GM12878 (cell line): ENCODE measurements around the gene TMEM186. TPM values are rescaled to one million over a fixed set of nuclear protein-coding genes. Genes with fewer than 3 reads are reported as not detected.

Source experiments
- ATAC-seq: fragments of 200-7000 bp; cut with Tn5 transposase; 3 replicates; pipeline ENCODE4 v1.9.1; 2020; ENCODE audit warnings: mild to moderate bottlenecking, moderate library complexity
- BruUV-seq: library from RNA; stranded (reverse); fragments of 400-500 nt; replicated peaks from 2 replicates; lab custom pipeline; 2021; lab: Mats Ljungman, UMichigan
- CTCF ChIA-PET: fragments of 300-600 bp; sonication (Branson Sonifier 250); formaldehyde crosslinking; extraction: SDS; loops from one replicate; lab custom pipeline; 2021; ENCODE audit warnings: inconsistent platforms; lab: Yijun Ruan, JAX
- POLR2A ChIA-PET: fragments of 350-600 bp; formaldehyde crosslinking; extraction: SDS; loops from one replicate; lab custom pipeline; 2021; ENCODE audit warnings: inconsistent platforms; lab: Charles Lee
- RAD21 ChIA-PET: fragments of 300-600 bp; sonication (Branson Sonifier 250); formaldehyde crosslinking; loops from one replicate; lab custom pipeline; 2023; ENCODE audit warnings: antibody characterized with exemption; ENCODE audit not compliant: unreplicated experiment; lab: Charles Lee
- SMC1A ChIA-PET: fragments of 300-600 bp; sonication (Branson Sonifier 250); formaldehyde crosslinking; loops from one replicate; lab custom pipeline; 2023; ENCODE audit not compliant: unreplicated experiment, uncharacterized antibody; lab: Charles Lee
- DNase-seq: peaks from one replicate; pipeline ENCODE4 v3.0.0-alpha.2; 2011; ENCODE audit warnings: low read depth, low spot score
- FAIRE-seq: peaks from 3 replicates; lab custom pipeline; 2011; peaks lifted over from hg19 to GRCh38; lab: Jason Lieb, UNC
- H2AFZ ChIP-seq: 2 replicates; pipeline ENCODE4 v1.6.0; 2011; ENCODE audit warnings: low read depth, low read length, control low read depth; ENCODE audit not compliant: control insufficient read depth
- H3K27ac ChIP-seq: 2 replicates; pipeline ENCODE4 v1.5.1; 2011; ENCODE audit warnings: control low read depth; ENCODE audit not compliant: control insufficient read depth, insufficient read depth
- H3K27me3 ChIP-seq, 2 experiments: replicated peaks in 1 of 2; 2 replicates each; pipeline versions ENCODE4 v1.6.0 to v1.6.1; 2011; ENCODE audit warnings: low read length in 1 of 2; ENCODE audit not compliant: control insufficient read depth in 2 of 2, insufficient read depth in 2 of 2
- H3K36me3 ChIP-seq, 2 experiments: 2 replicates each; pipeline ENCODE4 v1.5.1; 2011; ENCODE audit warnings: low read length in 1 of 2; ENCODE audit not compliant: control insufficient read depth in 2 of 2, insufficient read depth in 2 of 2
- H3K4me1 ChIP-seq: 2 replicates; pipeline ENCODE4 v1.6.1; 2011; ENCODE audit warnings: mild to moderate bottlenecking, low read length, moderate library complexity, mixed read lengths; ENCODE audit not compliant: control insufficient read depth, insufficient read depth
- H3K4me2 ChIP-seq: 2 replicates; pipeline ENCODE4 v1.6.0; 2011; ENCODE audit warnings: control low read depth; ENCODE audit not compliant: control insufficient read depth, insufficient read depth
- H3K4me3 ChIP-seq: fragments of 200-600 bp; sonication (generic); 2 replicates; pipeline ENCODE4 v1.5.1; 2016
- H3K79me2 ChIP-seq: 2 replicates; pipeline ENCODE4 v1.6.0; 2011; ENCODE audit warnings: low read length; ENCODE audit not compliant: control insufficient read depth, insufficient read depth
- H3K9ac ChIP-seq: 2 replicates; pipeline ENCODE4 v1.8.0; 2011; ENCODE audit warnings: low read length, control low read depth, mixed read lengths; ENCODE audit not compliant: control insufficient read depth, insufficient read depth
- H3K9me3 ChIP-seq: replicated peaks from 3 replicates; pipeline ENCODE4 v1.5.1; 2011; ENCODE audit warnings: mild to moderate bottlenecking, low read length; ENCODE audit not compliant: control insufficient read depth, insufficient read depth
- H4K20me1 ChIP-seq: 2 replicates; pipeline ENCODE4 v1.6.0; 2011; ENCODE audit not compliant: control insufficient read depth, insufficient read depth
- EZH2 ChIP-seq: IDR thresholded peaks from 2 replicates; pipeline ENCODE4 v1.6.1; 2012; ENCODE audit warnings: low read depth, mild to moderate bottlenecking, control low read depth, inconsistent platforms, low read length, borderline replicate concordance; ENCODE audit not compliant: control insufficient read depth
- IRF4 ChIP-seq: IDR thresholded peaks from 2 replicates; pipeline ENCODE4 v1.6.1; 2011; ENCODE audit warnings: low read depth, low read length
- MEF2A ChIP-seq: IDR thresholded peaks from 2 replicates; pipeline ENCODE4 v1.6.1; 2011; ENCODE audit warnings: low read depth, mild to moderate bottlenecking, low read length, moderate library complexity; ENCODE audit not compliant: insufficient read depth
- MYB ChIP-seq: fragments of 150-350 bp; IDR thresholded peaks from 2 replicates; pipeline ENCODE4 v1.6.1; 2014; ENCODE audit warnings: mild to moderate bottlenecking, low read depth, low read length, borderline replicate concordance
- NFIC ChIP-seq: IDR thresholded peaks from 2 replicates; pipeline ENCODE4 v1.6.1; 2012; ENCODE audit warnings: low read depth, mild to moderate bottlenecking, inconsistent platforms, low read length, moderate library complexity
- RB1 ChIP-seq: fragments of 450-650 bp; formaldehyde crosslinking; IDR thresholded peaks from 2 replicates; pipeline ENCODE4 v1.6.1; 2017; ENCODE audit warnings: mild to moderate bottlenecking, borderline replicate concordance
- SREBF2 ChIP-seq: IDR thresholded peaks from 2 replicates; pipeline ENCODE4 v1.6.1; 2012; ENCODE audit warnings: mild to moderate bottlenecking, low read length
- TCF3 ChIP-seq: IDR thresholded peaks from 2 replicates; pipeline ENCODE4 v1.6.1; 2012; ENCODE audit warnings: low read depth, mild to moderate bottlenecking, low read length, borderline replicate concordance; ENCODE audit not compliant: insufficient read depth
- WGBS: methylation state at CpG from one replicate; pipeline ENCODE4 v1.1.6; 2016; ENCODE audit warnings: low lambda C conversion rate; ENCODE audit not compliant: insufficient replicate concordance, insufficient coverage; ENCODE audit errors: missing lambda C conversion rate; 5-methylcytosine and 5-hydroxymethylcytosine counted together
- in situ Hi-C: fragments of 300-500 bp; cut with MboI; formaldehyde crosslinking; loops from 9 replicates; pipeline ENCODE4 v1.14.3; 2018; ENCODE audit warnings: mixed read lengths
- intact Hi-C: fragments of 100-400 bp; cut with micrococcal nuclease; formaldehyde crosslinking; loops from one replicate; pipeline ENCODE4 v1.14.2; 2022; ENCODE audit not compliant: unreplicated experiment
- polyA plus RNA-seq, 11 experiments: library from polyadenylated mRNA; depleted of rRNA in 4 of 11; unstranded in 6 of 11; stranded (reverse) in 5 of 11; fragments of >200 nt; fragmentation: Nextera tagmentation in 4 of 11; fragmentation: Illumina TruSeq in 1 of 11; extraction: Ambion mirVana in 4 of 11; extraction: Trizol in 1 of 11; gene quantifications; 1 replicate in 1 of 11; 2 replicates in 10 of 11; pipeline versions ENCODE4 v1.2.1 to v1.2.3, GENCODE V29; 2011 to 2016; ENCODE audit warnings: inconsistent platforms in 2 of 11, missing spikeins in 2 of 11, low read depth in 1 of 11
- total RNA-seq, 4 experiments: library from RNA; depleted of rRNA in 3 of 4; stranded (reverse); fragments of >200 nt in 3 of 4; fragmentation: Illumina TruSeq in 1 of 4; extraction: Trizol in 1 of 4; gene quantifications; 2 replicates each; pipeline versions ENCODE4 v1.2.1 to v1.2.3, GENCODE V29; 2013 to 2021
- TF ChIP-seq, protein P1 (sequence below): fragments of 450-650 bp; IDR thresholded peaks from 2 replicates; pipeline ENCODE4 v1.6.1; 2017; ENCODE audit warnings: mild to moderate bottlenecking, moderate library complexity
- TF ChIP-seq, protein P2 (sequence below): fragments of 150-350 bp; IDR thresholded peaks from 2 replicates; pipeline ENCODE4 v1.6.1; 2016; ENCODE audit warnings: low read depth, low read length
- TF ChIP-seq, protein P3 (sequence below): fragments of 450-650 bp; IDR thresholded peaks from 2 replicates; pipeline ENCODE4 v1.6.1; 2017; ENCODE audit warnings: mild to moderate bottlenecking, moderate library complexity

TMEM186 gene
- total and polyA plus RNA-seq, 10 of the 15 experiments (the other 5 are each of a cell fraction or from before 2014, with no cell fraction given): 10.6 to 28.9 (median 17.0) TPM

DNA sequence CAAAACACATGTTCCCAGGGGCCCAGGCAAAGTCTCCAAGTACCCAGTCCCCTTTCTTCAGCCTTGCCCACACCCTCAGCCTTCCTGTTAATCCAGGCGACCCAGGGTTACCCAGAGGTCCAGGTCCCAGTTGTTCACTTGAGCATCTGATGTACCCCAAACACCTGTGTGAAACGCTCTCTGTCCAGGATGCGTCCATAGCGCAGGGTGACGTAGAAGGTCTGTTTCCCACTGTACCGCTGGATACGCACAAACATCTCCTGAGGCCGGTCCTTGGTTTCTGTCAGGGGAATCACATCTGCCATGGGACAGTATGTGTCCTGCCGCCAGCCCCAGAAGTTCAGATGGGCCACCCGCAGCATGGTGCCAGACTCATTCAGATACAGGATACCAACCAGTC lies 1.6 kb downstream of the TMEM186 start:
- WGBS: 94% methylated on average over 10 of the region's 10 CpGs
- RAD21 ChIA-PET: interaction anchor here (1.0 to 2.8 kb wide), 2 partner anchors 22 to 84 kb away, joined by 3 to 15 read pairs; no protein-coding TSS in a partner anchor
- no TSS peak for BruUV-seq
- peaks cover 52% of the 10 kb centered on the region for H3K79me2 ChIP-seq
- intact Hi-C loops: loop anchor here (5.0 kb wide), 4 partner anchors 96 to 336 kb away; partner anchors contain the start of gene HAPSTR1
- POLR2A ChIA-PET: interaction anchor here (1.8 to 2.0 kb wide), 2 partner anchors 71 to 73 kb away, joined by 5 read pairs; partner anchors contain the start of gene CARHSP1
- DNase-seq: no peak
- SMC1A ChIA-PET: interaction anchor here (0.9 to 1.0 kb wide), 2 partner anchors 79 to 174 kb away, joined by 3 read pairs; partner anchors contain the start of gene METTL22
- no peak overlapping the region for H3K9ac ChIP-seq
- no peak for ATAC-seq
- no peak overlapping the region for H2AFZ ChIP-seq
- H3K27me3 ChIP-seq: no peaks in the 10 kb centered on the region
- H3K4me1 ChIP-seq: peaks cover 10% of the 10 kb centered on the region
- CTCF ChIA-PET: interaction anchor here (0.7 to 2.1 kb wide), 3 partner anchors 85 to 339 kb away, joined by 3 to 8 read pairs (median 4); no protein-coding TSS in a partner anchor
- H3K4me2 ChIP-seq: peak overlapping the region; percentile 87
- in situ Hi-C loops: loop anchor here (5.0 kb wide), 1 partner anchor 134 kb away; no protein-coding TSS in a partner anchor
- H3K27ac ChIP-seq: peak overlapping the region; percentile 18; the same call in 1 of the 2 replicates
- no peak overlapping the region for H3K4me3 ChIP-seq
- no peaks in the 10 kb centered on the region; a peak in 1 of 4 replicates for H3K36me3 ChIP-seq
- H3K9me3 ChIP-seq: no peaks in the 10 kb centered on the region
- no peak for FAIRE-seq
- H4K20me1 ChIP-seq: peaks cover under 1% of the 10 kb centered on the region; the same call in 1 of the 2 replicates
- TF ChIP-seq NFIC: no peak
- no peak for TF ChIP-seq MEF2A
- TF ChIP-seq IRF4: no peak
- no peak for TF ChIP-seq EZH2
- no peak for TF ChIP-seq TCF3
- TF ChIP-seq, protein P1, sequence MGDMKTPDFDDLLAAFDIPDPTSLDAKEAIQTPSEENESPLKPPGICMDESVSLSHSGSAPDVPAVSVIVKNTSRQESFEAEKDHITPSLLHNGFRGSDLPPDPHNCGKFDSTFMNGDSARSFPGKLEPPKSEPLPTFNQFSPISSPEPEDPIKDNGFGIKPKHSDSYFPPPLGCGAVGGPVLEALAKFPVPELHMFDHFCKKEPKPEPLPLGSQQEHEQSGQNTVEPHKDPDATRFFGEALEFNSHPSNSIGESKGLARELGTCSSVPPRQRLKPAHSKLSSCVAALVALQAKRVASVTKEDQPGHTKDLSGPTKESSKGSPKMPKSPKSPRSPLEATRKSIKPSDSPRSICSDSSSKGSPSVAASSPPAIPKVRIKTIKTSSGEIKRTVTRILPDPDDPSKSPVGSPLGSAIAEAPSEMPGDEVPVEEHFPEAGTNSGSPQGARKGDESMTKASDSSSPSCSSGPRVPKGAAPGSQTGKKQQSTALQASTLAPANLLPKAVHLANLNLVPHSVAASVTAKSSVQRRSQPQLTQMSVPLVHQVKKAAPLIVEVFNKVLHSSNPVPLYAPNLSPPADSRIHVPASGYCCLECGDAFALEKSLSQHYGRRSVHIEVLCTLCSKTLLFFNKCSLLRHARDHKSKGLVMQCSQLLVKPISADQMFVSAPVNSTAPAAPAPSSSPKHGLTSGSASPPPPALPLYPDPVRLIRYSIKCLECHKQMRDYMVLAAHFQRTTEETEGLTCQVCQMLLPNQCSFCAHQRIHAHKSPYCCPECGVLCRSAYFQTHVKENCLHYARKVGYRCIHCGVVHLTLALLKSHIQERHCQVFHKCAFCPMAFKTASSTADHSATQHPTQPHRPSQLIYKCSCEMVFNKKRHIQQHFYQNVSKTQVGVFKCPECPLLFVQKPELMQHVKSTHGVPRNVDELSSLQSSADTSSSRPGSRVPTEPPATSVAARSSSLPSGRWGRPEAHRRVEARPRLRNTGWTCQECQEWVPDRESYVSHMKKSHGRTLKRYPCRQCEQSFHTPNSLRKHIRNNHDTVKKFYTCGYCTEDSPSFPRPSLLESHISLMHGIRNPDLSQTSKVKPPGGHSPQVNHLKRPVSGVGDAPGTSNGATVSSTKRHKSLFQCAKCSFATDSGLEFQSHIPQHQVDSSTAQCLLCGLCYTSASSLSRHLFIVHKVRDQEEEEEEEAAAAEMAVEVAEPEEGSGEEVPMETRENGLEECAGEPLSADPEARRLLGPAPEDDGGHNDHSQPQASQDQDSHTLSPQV: no peak
- TF ChIP-seq SREBF2: no peak
- no peak for TF ChIP-seq MYB
- TF ChIP-seq, protein P2, sequence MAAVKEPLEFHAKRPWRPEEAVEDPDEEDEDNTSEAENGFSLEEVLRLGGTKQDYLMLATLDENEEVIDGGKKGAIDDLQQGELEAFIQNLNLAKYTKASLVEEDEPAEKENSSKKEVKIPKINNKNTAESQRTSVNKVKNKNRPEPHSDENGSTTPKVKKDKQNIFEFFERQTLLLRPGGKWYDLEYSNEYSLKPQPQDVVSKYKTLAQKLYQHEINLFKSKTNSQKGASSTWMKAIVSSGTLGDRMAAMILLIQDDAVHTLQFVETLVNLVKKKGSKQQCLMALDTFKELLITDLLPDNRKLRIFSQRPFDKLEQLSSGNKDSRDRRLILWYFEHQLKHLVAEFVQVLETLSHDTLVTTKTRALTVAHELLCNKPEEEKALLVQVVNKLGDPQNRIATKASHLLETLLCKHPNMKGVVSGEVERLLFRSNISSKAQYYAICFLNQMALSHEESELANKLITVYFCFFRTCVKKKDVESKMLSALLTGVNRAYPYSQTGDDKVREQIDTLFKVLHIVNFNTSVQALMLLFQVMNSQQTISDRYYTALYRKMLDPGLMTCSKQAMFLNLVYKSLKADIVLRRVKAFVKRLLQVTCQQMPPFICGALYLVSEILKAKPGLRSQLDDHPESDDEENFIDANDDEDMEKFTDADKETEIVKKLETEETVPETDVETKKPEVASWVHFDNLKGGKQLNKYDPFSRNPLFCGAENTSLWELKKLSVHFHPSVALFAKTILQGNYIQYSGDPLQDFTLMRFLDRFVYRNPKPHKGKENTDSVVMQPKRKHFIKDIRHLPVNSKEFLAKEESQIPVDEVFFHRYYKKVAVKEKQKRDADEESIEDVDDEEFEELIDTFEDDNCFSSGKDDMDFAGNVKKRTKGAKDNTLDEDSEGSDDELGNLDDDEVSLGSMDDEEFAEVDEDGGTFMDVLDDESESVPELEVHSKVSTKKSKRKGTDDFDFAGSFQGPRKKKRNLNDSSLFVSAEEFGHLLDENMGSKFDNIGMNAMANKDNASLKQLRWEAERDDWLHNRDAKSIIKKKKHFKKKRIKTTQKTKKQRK: no peak
- TF ChIP-seq, protein P3, sequence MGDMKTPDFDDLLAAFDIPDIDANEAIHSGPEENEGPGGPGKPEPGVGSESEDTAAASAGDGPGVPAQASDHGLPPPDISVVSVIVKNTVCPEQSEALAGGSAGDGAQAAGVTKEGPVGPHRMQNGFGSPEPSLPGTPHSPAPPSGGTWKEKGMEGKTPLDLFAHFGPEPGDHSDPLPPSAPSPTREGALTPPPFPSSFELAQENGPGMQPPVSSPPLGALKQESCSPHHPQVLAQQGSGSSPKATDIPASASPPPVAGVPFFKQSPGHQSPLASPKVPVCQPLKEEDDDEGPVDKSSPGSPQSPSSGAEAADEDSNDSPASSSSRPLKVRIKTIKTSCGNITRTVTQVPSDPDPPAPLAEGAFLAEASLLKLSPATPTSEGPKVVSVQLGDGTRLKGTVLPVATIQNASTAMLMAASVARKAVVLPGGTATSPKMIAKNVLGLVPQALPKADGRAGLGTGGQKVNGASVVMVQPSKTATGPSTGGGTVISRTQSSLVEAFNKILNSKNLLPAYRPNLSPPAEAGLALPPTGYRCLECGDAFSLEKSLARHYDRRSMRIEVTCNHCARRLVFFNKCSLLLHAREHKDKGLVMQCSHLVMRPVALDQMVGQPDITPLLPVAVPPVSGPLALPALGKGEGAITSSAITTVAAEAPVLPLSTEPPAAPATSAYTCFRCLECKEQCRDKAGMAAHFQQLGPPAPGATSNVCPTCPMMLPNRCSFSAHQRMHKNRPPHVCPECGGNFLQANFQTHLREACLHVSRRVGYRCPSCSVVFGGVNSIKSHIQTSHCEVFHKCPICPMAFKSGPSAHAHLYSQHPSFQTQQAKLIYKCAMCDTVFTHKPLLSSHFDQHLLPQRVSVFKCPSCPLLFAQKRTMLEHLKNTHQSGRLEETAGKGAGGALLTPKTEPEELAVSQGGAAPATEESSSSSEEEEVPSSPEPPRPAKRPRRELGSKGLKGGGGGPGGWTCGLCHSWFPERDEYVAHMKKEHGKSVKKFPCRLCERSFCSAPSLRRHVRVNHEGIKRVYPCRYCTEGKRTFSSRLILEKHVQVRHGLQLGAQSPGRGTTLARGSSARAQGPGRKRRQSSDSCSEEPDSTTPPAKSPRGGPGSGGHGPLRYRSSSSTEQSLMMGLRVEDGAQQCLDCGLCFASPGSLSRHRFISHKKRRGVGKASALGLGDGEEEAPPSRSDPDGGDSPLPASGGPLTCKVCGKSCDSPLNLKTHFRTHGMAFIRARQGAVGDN: no peak
- TF ChIP-seq RB1: no peak
